NCI-H2107 (cell line): ENCODE results near the gene TXNRD1.
"Not testable (repeated sequence)": the region's sequence is repeated elsewhere in the genome, so short reads cannot be mapped to it uniquely, and the experiment has no call there.

ENCODE experiments used
- DNase-seq: peaks from one replicate; lab custom pipeline; 2025; lab: John Stamatoyannopoulos, UW

The TXNRD1 gene

DNA sequence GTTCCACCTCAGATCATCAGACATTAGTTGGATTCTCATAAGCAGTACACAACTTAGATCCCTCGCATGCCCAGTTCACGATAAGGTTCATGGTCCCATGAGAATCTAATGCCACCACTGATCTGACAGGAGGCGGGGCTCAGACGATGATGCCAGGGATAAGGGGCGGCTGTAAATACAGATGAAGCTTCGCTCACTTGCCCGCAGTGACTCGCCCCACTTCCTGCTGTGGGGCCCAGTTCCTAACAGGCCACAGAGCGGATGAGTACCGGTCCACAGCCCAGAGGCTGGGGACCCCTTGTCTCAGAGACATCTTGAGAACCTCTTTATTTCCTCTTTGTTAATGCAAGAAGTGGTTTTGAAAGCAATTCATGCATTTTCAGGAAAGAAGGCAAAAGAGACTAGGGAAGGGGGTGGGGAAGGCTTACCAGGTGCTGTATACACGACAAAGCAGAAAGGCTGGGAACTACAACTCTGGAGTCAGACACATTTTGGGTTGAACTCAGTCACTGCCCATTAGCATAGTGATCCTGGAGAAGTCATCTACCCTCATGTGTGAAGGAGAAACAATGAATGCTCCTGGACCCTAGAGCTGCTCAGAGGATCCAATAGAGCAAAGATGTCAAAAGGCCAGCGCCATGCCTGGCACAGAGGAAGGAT is 156.6 kb downstream of the TXNRD1 start:
- no peak for DNase-seq

DNA sequence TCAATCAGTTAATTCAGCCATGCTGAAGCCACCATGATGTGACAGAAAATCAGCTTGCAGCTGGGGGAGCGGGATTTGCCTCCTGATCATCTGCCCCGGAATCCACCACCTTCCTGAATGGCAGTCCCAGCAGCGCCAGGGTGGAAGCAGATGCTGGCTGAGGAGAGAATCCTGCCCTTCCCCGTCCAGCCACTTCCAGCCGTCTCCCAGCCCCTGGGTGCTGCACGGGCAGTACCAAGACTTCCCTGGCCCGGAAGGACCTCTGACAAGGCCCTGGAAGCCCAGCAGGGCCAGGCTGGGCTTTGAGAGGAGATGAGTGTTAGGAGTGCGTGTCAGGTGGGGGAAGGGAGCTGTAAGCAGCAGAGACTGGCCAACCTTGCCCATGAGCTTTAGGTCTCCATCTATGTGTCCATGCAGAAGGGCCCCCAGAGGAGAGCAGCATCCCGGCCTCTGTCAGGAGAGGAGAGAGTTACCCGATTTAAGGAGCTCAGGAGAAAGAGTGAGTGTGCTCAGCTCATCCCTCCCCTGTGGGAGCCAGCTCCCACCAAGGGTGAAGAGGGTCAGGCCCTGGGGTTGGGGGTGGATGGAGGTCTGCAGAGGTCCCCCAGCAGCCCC is 157.2 kb downstream of the TXNRD1 start:
- no peak for DNase-seq

GRCh38 chr12:104374071-104374470 is 158.5 kb downstream of the TXNRD1 start:
- DNase-seq = no peak

DNA sequence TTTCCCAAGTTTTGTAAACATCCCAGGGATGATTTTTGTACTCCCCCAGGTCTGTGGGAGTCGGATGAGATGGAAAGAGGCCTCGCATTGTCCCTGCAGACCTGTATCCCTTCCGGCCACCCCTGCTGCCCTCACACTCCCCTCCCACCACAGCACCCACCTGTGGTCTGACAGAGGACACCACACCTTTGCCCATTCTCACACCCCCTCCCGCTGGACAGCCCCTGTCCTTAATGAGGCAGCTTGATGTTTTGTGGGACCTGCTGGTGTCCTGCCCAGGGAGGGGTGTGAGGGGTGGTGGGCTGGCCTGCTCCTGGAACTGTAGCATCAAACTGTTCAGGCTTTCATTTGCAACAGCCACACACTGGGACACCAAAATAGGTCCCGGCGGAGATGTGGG is 159.2 kb downstream of the TXNRD1 start:
- no peak for DNase-seq

DNA sequence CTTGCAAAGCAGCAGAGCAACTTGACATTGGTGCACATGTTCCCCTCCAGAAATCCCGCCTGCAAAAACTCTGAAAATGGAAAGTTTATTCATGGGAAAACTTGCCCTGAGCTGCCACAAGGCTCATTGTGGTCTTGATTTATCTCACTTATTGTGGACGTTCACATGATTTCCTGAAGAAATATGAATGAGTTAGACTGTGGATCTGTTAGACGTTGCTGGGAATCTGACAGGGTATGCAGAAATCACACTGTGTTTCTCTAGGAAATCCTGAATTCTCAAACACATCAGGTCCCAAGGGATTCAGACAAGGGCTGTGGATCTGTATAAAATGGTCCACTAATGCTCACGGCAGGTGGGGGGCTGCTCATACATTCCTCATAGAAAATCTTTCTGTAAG is 160.2 kb downstream of the TXNRD1 start:
- DNase-seq = no peak

GRCh38 chr12:104376650-104377513 is 161.3 kb downstream of the TXNRD1 start:
- no peak for DNase-seq

GRCh38 chr12:104377514-104377812 is 161.9 kb downstream of the TXNRD1 start:
- DNase-seq = no peak

DNA sequence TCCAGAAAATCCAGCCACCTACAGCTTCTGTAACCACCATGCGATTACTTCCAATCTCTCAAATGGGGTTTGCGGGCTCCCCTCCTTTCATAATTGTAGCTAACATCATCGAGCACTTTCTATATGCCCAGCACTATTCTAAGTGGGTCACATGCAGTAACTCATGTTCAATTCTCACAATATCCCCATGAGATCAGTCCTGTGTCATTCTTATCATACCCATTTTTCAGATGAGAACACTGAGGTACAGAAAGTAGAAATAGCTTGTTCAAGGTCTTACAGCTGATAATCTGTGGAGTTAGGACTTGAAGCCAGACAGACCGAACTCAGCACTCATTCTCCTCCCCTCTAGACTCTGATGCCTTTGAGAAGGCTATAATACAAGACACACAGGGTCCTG is 162.8 kb downstream of the TXNRD1 start:
- DNase-seq = no peak

GRCh38 chr12:104381341-104381730 is 165.8 kb downstream of the TXNRD1 start:
- no peak for DNase-seq

DNA sequence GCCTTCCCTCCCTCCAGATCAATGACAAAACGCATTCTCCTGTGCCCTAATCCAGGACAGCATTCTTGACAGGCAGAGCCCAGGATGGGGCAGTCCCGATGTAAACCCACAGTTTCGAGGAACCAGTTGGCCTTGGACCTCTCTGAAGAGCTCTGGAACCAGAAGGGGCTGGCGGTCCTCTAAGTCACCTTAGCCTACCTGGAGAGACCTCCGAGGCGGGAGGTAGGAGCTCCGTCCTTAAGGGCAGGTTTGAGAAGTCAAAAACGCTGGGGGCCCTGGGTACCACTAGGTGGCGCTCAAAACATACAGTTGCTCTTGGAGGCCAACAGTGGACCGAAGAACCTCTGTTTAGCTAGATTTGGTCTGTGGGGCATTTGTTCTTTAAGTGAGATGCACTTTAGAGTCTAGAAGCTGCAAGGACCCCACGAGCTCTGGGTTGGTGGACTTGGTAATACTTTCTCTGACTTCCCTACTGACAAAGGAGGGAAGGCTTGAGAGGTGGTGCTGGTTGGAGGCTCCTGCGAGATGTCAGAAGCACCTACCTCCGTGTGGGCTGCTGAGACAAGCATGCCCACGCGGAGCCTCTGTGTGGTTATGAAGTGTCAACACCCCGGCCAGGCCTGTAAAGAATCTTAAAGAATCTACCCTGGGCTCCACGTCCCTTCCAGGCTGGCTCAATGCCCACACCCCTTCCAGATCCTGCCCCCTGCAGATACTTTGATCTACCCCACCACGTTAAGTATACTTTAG is 166.3 kb downstream of the TXNRD1 start:
- peak; percentile 83 for DNase-seq

- no peak for DNase-seq
Measured at GRCh38 chr12:104384141-104384880, 168.7 kb downstream of the TXNRD1 start.

DNA sequence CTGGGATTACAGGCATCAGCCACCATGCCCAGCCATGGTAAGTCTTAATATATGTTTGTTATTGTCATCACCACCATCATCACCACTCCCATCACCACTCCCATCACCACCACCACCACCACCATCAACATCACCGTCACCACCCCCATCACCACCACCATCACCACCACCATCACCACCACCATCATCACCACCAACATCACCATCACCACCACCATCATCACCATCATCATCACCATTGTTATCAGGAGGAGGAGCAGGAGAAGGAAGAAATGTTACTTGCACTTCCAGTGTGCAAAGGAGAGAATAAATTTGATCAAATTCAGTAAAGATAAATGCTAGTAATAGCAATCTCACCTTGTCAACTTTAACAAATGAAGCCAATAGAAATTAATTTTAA is 169.9 kb downstream of the TXNRD1 start:
- no peak for DNase-seq

- no peak for DNase-seq
Measured at GRCh38 chr12:104386461-104386860, 170.9 kb downstream of the TXNRD1 start.

GRCh38 chr12:104387190-104387589 is 171.6 kb downstream of the TXNRD1 start:
- DNase-seq = no peak

DNA sequence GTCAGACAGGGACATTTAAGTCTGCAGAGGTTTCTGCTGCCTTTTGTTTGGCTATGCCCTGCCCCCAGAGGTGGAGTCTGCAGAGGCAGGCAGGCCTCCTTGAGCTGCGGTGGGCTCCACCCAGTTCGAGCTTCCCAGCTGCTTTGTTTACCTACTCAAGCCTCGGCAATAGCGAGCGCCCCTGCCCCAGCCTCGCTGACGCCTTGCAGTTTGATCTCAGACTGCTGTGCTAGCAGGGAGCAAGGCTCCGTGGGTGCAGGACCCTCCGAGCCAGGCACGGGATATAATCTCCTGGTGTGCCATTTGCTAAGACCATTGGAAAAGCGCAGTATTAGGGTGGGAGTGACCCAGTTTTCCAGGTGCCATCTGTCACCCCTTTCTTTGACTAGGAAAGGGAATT is 178.5 kb downstream of the TXNRD1 start:
- DNase-seq = not testable (repeated sequence)
